Endothelial cell of umbilical vein (primary cell): ENCODE data around the gene KLHL21. TPM values are rescaled to one million over a fixed set of nuclear protein-coding genes. Genes with fewer than 3 reads are reported as not detected.
"Not testable (repeated sequence)": the region's sequence is repeated elsewhere in the genome, so short reads cannot be mapped to it uniquely, and the experiment has no call there.

ENCODE experiments used
- BruUV-seq: library from RNA; stranded (reverse); fragments of 400-500 nt; replicated peaks from 2 replicates; lab custom pipeline; 2021; lab: Mats Ljungman, UMichigan
- CTCF ChIA-PET: fragments of 300-600, 350-600 bp; sonication (Branson Sonifier 250); formaldehyde crosslinking; loops from one replicate; lab custom pipeline; 2021; ENCODE audit warnings: antibody characterized with exemption, inconsistent platforms; lab: Charles Lee
- POLR2A ChIA-PET: fragments of 300-600, 350-600 bp; sonication (Branson Sonifier 250); formaldehyde crosslinking; loops from one replicate; lab custom pipeline; 2021; ENCODE audit warnings: antibody characterized with exemption, inconsistent platforms; lab: Charles Lee
- DNase-seq: peaks from one replicate; pipeline ENCODE4 v3.0.0-alpha.2; 2011; ENCODE audit warnings: low read depth, low spot score
- FAIRE-seq: peaks from 2 replicates; lab custom pipeline; 2011; peaks lifted over from hg19 to GRCh38; lab: Jason Lieb, UNC
- H2AFZ ChIP-seq: 2 replicates; pipeline ENCODE4 v1.6.0; 2012; ENCODE audit warnings: low read depth, low read length, control low read depth, inconsistent platforms
- H3K27ac ChIP-seq: 2 replicates; pipeline ENCODE4 v1.5.1; 2011; ENCODE audit warnings: low read depth, mild to moderate bottlenecking, control low read depth, low read length, moderate library complexity; ENCODE audit not compliant: insufficient read depth
- H3K27me3 ChIP-seq, 2 experiments: 2 replicates each; pipeline versions ENCODE4 v1.6.0 to v1.6.1; 2011; ENCODE audit warnings: low read length in 2 of 2, mixed read lengths in 1 of 2; ENCODE audit not compliant: control insufficient read depth in 2 of 2, insufficient read depth in 2 of 2
- H3K36me3 ChIP-seq, 2 experiments: 2 replicates in 1 of 2; 3 replicates in 1 of 2; pipeline ENCODE4 v1.5.1; 2011; ENCODE audit warnings: low read length in 2 of 2, mild to moderate bottlenecking in 1 of 2, moderate library complexity in 1 of 2; ENCODE audit not compliant: control insufficient read depth in 2 of 2, insufficient read depth in 2 of 2; ENCODE audit errors: extremely low read depth in 1 of 2
- H3K4me1 ChIP-seq: 3 replicates; pipeline ENCODE4 v1.5.1; 2011; ENCODE audit warnings: mild to moderate bottlenecking, low read length; ENCODE audit not compliant: control insufficient read depth, insufficient read depth; ENCODE audit errors: extremely low read depth
- H3K4me2 ChIP-seq: 2 replicates; pipeline ENCODE4 v1.6.1; 2011; ENCODE audit warnings: low read length, control low read depth, mixed read lengths; ENCODE audit not compliant: insufficient read depth
- H3K4me3 ChIP-seq, 3 experiments: fragments of 200-600 bp in 1 of 3; sonication (generic), shearing (Covaris generic) in 1 of 3; replicated peaks in 1 of 3; 2 replicates each; pipeline ENCODE4 v1.5.1; 2011 to 2016; ENCODE audit warnings: control low read depth in 3 of 3, low read length in 3 of 3, mild to moderate bottlenecking in 2 of 3, inconsistent platforms in 1 of 3, low read depth in 1 of 3, moderate library complexity in 1 of 3; ENCODE audit not compliant: insufficient read depth in 1 of 3
- H3K79me2 ChIP-seq: 2 replicates; pipeline ENCODE4 v1.6.0; 2012; ENCODE audit warnings: low read length, inconsistent platforms; ENCODE audit not compliant: control insufficient read depth, insufficient read depth
- H3K9ac ChIP-seq: replicated peaks from 2 replicates; pipeline ENCODE3; 2011; ENCODE audit warnings: low read length, control low read depth; ENCODE audit not compliant: insufficient read depth; ENCODE audit errors: extremely low read depth
- H3K9me1 ChIP-seq: replicated peaks from 3 replicates; pipeline ENCODE4 v1.6.0; 2011; ENCODE audit warnings: mild to moderate bottlenecking, low read length; ENCODE audit not compliant: control insufficient read depth, insufficient read depth; ENCODE audit errors: extremely low read depth
- H3K9me3 ChIP-seq: replicated peaks from 2 replicates; pipeline ENCODE4 v1.5.1; 2012; ENCODE audit warnings: low read length, inconsistent platforms; ENCODE audit not compliant: control insufficient read depth, insufficient read depth
- H4K20me1 ChIP-seq: replicated peaks from 2 replicates; pipeline ENCODE3; 2011; ENCODE audit warnings: mild to moderate bottlenecking, low read length; ENCODE audit not compliant: control insufficient read depth, insufficient read depth; ENCODE audit errors: extremely low read depth
- EZH2 ChIP-seq: IDR thresholded peaks from 2 replicates; pipeline ENCODE4 v1.6.1; 2012; ENCODE audit warnings: borderline replicate concordance, low read depth, mild to moderate bottlenecking, moderate library complexity, low read length, inconsistent platforms; ENCODE audit not compliant: severe bottlenecking
- JUN ChIP-seq: IDR thresholded peaks from 2 replicates; pipeline ENCODE4 v1.6.1; 2011; ENCODE audit warnings: borderline replicate concordance, low read depth; ENCODE audit not compliant: insufficient read length, insufficient read depth
- POLR2A ChIP-seq: IDR thresholded peaks from 2 replicates; pipeline ENCODE4 v1.6.1; 2012; ENCODE audit warnings: low read depth, mild to moderate bottlenecking, control low read depth, low read length
- dilution Hi-C: fragments of 300-500 bp; cut with MboI; formaldehyde crosslinking; loops from one replicate; pipeline ENCODE4 v1.15.0; 2019; ENCODE audit warnings: low sequenced_read_pairs; ENCODE audit not compliant: extremely low pct_ligation_motif_present
- intact Hi-C: fragments of 100-400 bp; cut with micrococcal nuclease; formaldehyde crosslinking; loops from one replicate; pipeline ENCODE4 v1.10.0; 2022
- polyA plus RNA-seq, 4 experiments: library from polyadenylated mRNA; depleted of rRNA in 3 of 4; stranded (reverse) in 3 of 4; unstranded in 1 of 4; fragments of >200 nt; gene quantifications; 2 replicates each; pipeline versions ENCODE4 v1.2.1 to v1.2.3, GENCODE V29; 2011 to 2012; ENCODE audit warnings: missing spikeins in 1 of 4
- total RNA-seq: library from RNA; stranded (reverse); gene quantifications from 2 replicates; pipeline ENCODE4 v1.2.3, GENCODE V29; 2021

The KLHL21 gene
- total and polyA plus RNA-seq, 2 donors (not counting 3 experiments of a cell fraction or from before 2014, with no cell fraction given), result 18.0 to 22.4 TPM

GRCh38 chr1:6560267-6560666, 42.4 kb downstream of the KLHL21 start:
- H3K9me3 ChIP-seq, result no peaks in the 10 kb centered on the region
- H3K27ac ChIP-seq, result no peak overlapping the region
- no peak overlapping the region for H2AFZ ChIP-seq
- H3K9me1 ChIP-seq, result no peaks in the 10 kb centered on the region
- no peaks in the 10 kb centered on the region for H3K36me3 ChIP-seq
- no peak overlapping the region for H3K4me2 ChIP-seq
- H3K9ac ChIP-seq, result no peak overlapping the region
- FAIRE-seq, result no peak
- ChIA-PET POLR2A (no interaction called here), CTCF (no interaction called here)
- no TSS peak for BruUV-seq
- H3K79me2 ChIP-seq, result no peaks in the 10 kb centered on the region
- H4K20me1 ChIP-seq, result no peaks in the 10 kb centered on the region
- DNase-seq, result no peak
- H3K4me3 ChIP-seq, result no peak overlapping the region
- no peaks in the 10 kb centered on the region for H3K4me1 ChIP-seq
- TF ChIP-seq JUN (no peak), EZH2 (no peak), POLR2A (no peak)
- intact Hi-C loops (no loop called here), dilution Hi-C loops (no loop called here)
- peaks cover 0 to 18% of the 10 kb centered on the region in 2 experiments for H3K27me3 ChIP-seq

GRCh38 chr1:6559161-6559560, 43.5 kb downstream of the KLHL21 start:
- H3K4me3 ChIP-seq, POLR2A ChIA-PET, H3K4me2 ChIP-seq, H4K20me1 ChIP-seq, H3K79me2 ChIP-seq, H2AFZ ChIP-seq, intact Hi-C loops, DNase-seq, H3K9me1 ChIP-seq, BruUV-seq, dilution Hi-C loops, H3K9me3 ChIP-seq, H3K9ac ChIP-seq, H3K4me1 ChIP-seq, FAIRE-seq, H3K36me3 ChIP-seq, H3K27ac ChIP-seq: not testable (repeated sequence)
- H3K27me3 ChIP-seq, result peaks cover 0 to 12% of the 10 kb centered on the region in 2 experiments
- CTCF ChIA-PET, result interaction anchor here (1.6 kb wide), 1 partner anchor 36 kb away, joined by 4 read pairs; no protein-coding TSS in a partner anchor
